Activated T-helper 9 cell treated with anti-CD3 and anti-CD28 coated beads, Interleukin-2, amount 50 U/mL, for 16 hours (primary cell): ENCODE results near the gene RCOR1.
"Not testable (repeated sequence)": the region's sequence is repeated elsewhere in the genome, so short reads cannot be mapped to it uniquely, and the experiment has no call there.

Experiments
- DNase-seq: peaks from one replicate; pipeline ENCODE4 v3.0.0-alpha.2; 2020; ENCODE audit warnings: low read depth

The RCOR1 gene

GRCh38 chr14:102591944-102592762 is at the start of gene RCOR1:
TSS of gene RCOR1 (plus strand) at chr14:102592649. CDS start at chr14:102592887, 238 bp downstream.
- DNase-seq: peak; percentile 98

GRCh38 chr14:102544046-102544746 is 48.3 kb upstream of the RCOR1 start:
- DNase-seq: no peak

GRCh38 chr14:102544747-102545460 is 47.5 kb upstream of the RCOR1 start:
- DNase-seq: no peak

- DNase-seq: no peak
Measured at GRCh38 chr14:102545461-102546265, 46.8 kb upstream of the RCOR1 start.

GRCh38 chr14:102548616-102549240 is 43.7 kb upstream of the RCOR1 start:
- DNase-seq: no peak

DNA sequence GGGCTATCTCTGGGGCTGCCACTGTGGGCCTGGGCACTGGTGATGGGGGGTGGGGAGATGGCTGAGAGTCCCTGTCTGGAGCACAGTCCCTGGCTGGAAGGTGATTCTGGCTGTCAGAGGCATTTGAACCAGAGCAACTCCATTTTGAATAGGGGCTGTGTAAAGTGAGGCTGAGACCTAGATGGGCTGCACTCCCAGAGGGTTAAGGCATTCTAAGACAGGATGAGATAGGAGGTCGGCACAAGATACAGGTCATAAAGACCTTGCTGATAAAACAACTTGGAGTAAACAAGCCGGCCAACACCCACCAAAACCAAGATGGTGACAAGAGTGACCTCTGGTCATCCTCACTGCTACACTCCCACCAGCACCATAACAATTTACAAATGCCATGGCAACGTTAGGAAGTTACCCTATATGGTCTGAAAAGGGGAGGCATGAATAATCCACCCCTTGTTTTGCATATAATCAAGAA is 41.5 kb upstream of the RCOR1 start:
- not testable (repeated sequence) for DNase-seq

GRCh38 chr14:102551995-102552705 is 40.3 kb upstream of the RCOR1 start:
- DNase-seq: no peak

- DNase-seq: peak; percentile 39
Measured at GRCh38 chr14:102554821-102555819, 37.3 kb upstream of the RCOR1 start.

- no peak for DNase-seq
Measured at GRCh38 chr14:102556098-102556677, 36.3 kb upstream of the RCOR1 start.

GRCh38 chr14:102557434-102558226 is 34.8 kb upstream of the RCOR1 start:
- no peak for DNase-seq

DNA sequence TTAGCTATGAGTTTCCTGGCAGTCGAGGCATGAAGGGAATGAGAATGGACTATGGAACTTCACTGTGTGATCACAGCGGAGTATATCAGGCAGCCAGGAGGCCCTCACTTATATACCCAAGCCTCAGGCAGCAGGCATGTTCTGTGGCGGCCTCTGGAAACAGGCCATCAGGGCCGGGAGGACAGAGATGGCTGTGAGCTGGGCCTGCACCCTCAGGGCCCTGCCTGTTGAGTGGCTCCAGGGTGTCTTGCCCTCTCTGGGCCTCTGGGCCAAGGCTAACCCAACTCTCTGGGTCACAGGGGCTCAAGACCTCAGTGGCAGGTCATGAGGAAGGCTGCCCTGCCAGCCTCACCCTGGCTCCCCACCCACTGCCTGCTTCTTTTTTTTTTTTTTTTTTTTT is 33.9 kb upstream of the RCOR1 start:
- DNase-seq: no peak

DNA sequence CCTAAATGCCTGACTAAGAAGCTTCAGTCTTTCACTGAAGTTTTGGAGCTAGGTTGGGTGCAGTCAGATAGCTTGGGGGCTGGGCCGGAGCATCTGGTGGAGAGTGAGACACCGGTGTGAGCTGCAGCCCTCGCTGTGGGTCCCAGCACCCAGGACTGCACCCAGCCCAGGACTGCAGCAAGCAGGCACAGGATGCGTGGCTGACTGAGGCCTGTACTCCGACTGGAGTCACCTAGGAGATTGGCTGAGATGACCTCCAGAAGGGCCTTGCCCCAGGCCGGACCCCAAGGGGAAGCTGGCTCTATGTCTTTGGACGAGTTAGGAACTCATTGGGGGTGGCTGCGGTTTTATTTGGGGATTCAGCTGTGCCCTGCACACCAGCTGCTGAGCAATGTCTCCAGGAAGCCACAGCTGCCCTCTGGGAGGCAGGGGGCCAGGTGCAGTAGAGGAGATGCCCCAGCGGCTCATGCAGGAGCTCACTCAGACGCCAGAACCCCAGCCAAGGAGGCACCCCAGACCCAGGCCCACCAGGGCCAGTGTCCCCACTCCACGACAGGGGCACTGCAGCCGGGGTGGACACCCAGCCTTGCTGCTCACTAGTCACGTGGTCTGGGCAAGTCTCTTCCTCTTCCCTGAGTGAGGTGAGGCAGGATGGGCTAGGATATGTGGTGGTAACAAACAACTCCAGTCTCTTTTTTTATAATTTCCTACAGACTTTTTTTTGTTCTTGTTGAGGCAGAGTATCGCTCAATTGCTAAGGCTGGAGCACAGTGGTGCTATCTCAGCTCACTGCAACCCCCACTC is 31.8 kb upstream of the RCOR1 start:
- no peak for DNase-seq

DNA sequence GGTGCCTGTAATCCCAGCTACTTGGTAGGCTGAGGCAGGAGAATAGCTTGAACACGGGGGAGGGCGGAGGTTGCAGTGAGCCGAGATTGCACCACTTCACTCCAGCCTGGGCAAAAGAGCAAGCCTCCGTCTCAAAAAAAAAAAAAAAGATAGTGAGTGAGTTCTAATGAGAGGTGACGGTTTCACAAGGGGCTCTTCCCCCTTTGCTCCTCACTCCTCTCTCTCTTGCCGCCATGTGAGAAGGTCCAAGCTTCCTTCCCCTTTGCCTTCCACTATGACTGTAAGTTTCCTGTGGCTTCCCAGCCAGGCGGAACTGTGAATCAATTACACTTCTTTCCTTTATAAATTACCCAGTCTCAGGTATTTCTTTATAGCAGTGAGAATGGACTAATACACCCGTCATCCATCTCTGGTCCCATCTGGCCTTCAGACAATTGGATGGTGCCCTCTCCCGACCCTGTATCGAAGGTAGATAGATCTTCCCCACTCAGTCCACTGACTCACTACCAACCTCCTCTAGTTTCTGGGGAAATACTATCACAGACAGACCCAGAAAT is 27.0 kb upstream of the RCOR1 start:
- DNase-seq: no peak

DNA sequence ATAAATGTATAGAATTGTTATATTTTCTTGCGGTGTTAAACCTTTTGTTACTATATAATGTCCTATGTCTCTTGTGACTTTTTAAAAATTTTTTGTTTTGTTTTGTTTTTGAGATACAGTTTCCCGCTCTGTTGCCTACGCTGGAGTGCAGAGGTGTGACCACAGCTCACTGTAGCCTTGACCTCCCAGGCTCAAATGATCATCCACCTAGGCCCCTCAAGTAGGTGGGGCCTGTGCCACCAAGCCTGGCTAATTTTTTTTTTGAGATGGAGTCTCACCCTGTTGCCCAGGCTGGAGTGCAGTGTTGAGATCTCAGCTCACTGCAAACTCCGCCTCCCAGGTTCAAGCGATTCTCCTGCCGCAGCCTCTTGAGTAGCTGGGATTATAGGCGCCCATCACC is 26.5 kb upstream of the RCOR1 start:
- DNase-seq: no peak

DNA sequence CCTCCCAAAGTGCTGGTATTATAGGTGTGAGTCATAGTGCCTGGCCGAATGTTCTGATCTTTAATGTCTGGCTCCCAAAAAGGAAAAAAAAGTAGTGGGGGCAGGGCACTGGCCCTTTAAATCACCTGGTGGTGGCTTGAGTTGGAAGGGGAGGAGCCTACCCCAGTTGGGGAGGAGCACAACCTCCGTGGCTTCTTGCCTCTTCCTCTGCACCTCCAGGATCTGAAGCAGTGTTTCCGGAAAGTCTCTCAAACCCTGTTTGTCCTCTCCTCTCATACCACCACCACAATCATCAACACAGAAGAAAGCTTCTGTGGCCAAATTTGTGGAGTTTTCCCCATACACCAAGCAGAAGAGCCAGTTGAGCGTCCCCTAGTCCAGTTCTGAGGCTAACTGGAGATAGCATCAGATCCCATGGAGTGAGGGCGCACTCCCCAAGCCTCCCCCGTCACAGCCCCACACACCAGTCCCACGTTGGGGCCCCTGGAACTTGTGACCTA is 24.3 kb upstream of the RCOR1 start:
- peak; percentile 23 for DNase-seq

- no peak for DNase-seq
Measured at GRCh38 chr14:102570334-102570995, 22.0 kb upstream of the RCOR1 start.
